ENCODE data around the gene CTSZ. TPM values are rescaled to one million over a fixed set of nuclear protein-coding genes. Genes with fewer than 3 reads are reported as not detected.

Gene CTSZ
- total RNA-seq, 1 donor from 2014 or later: 61.4 TPM

DNA sequence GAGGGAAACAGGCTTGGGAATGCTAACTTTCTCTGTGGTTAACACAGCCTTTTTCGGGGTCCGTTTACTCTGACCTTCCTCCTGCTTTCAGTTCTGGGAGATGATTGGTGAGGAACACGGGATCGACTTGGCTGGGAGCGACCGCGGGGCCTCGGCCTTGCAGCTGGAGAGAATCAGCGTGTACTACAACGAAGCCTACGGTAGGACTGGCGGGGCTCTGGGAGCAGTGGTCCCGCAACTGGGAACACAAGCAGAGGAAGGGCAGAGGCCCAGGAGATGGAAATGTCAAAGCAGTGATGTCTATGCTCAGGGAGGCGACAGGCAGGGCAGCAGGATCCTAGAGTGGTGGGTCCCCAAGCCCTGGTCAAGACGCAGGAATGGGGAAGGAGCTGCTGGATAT is 15.7 kb upstream of the CTSZ start:
- Mint-ChIP-seq H3K9me3 (ENCODE audit: low read depth) (no peaks in the 10 kb centered on the region), H3K27me3 (no peaks in the 10 kb centered on the region), H3K4me1 (ENCODE audit: low read depth) (peaks cover 2% of the 10 kb centered on the region), H3K27ac (peak overlapping the region; percentile 69), H3K36me3 (ENCODE audit: insufficient read depth) (peaks cover 9% of the 10 kb centered on the region), H3K4me3 (ENCODE audit: low read depth) (no peak overlapping the region)
- no peak for TF ChIP-seq CTCF (IDR thresholded peaks at IDR 0.05; ENCODE audit: unreplicated experiment)
- no peak for DNase-seq (ENCODE audit: low spot score, unreplicated experiment)

- TF ChIP-seq CTCF (IDR thresholded peaks at IDR 0.05; ENCODE audit: unreplicated experiment): no peak
- peaks cover 9% of the 10 kb centered on the region for H3K4me1 Mint-ChIP-seq (ENCODE audit: low read depth)
Observed at GRCh38 chr20:59020938-59021551, 14.0 kb upstream of the CTSZ start.

GRCh38 chr20:59019217-59019616 is 12.2 kb upstream of the CTSZ start, which contains the start of gene TUBB1:
TUBB1 (plus strand) TSS chr20:59019429; CDS start chr20:59019523, 94 bp downstream.
- peaks cover 15% of the 10 kb centered on the region for H3K4me1 Mint-ChIP-seq (ENCODE audit: low read depth)
- peaks cover 11% of the 10 kb centered on the region for H3K27me3 Mint-ChIP-seq
- DNase-seq (ENCODE audit: low spot score, unreplicated experiment): no peak
- no peak within 1 kb of the TSS for H3K4me3 Mint-ChIP-seq (ENCODE audit: low read depth)
- H3K9me3 Mint-ChIP-seq (ENCODE audit: low read depth): no peaks in the 10 kb centered on the region
- peaks cover 5% of the 10 kb centered on the region for H3K36me3 Mint-ChIP-seq (ENCODE audit: insufficient read depth)
- no peak within 1 kb of the TSS for H3K27ac Mint-ChIP-seq
- TF ChIP-seq CTCF (IDR thresholded peaks at IDR 0.05; ENCODE audit: unreplicated experiment): no peak

More at GRCh38 chr20:59020938-59021551, 14.0 kb upstream of the CTSZ start:
- H3K27ac Mint-ChIP-seq: no peak overlapping the region
- H3K36me3 Mint-ChIP-seq (ENCODE audit: insufficient read depth): peaks cover 7% of the 10 kb centered on the region
- H3K27me3 Mint-ChIP-seq: peaks cover 3% of the 10 kb centered on the region
- no peaks in the 10 kb centered on the region for H3K9me3 Mint-ChIP-seq (ENCODE audit: low read depth)
- no peak overlapping the region for H3K4me3 Mint-ChIP-seq (ENCODE audit: low read depth)
- no peak for DNase-seq (ENCODE audit: low spot score, unreplicated experiment)

- no peak for DNase-seq (ENCODE audit: low spot score, unreplicated experiment)
- Mint-ChIP-seq H3K4me3 (ENCODE audit: low read depth) (no peak overlapping the region), H3K9me3 (ENCODE audit: low read depth) (no peaks in the 10 kb centered on the region), H3K36me3 (ENCODE audit: insufficient read depth) (peaks cover 5% of the 10 kb centered on the region), H3K27ac (no peak overlapping the region), H3K27me3 (peaks cover 15% of the 10 kb centered on the region), H3K4me1 (ENCODE audit: low read depth) (peaks cover 15% of the 10 kb centered on the region)
- no peak for TF ChIP-seq CTCF (IDR thresholded peaks at IDR 0.05; ENCODE audit: unreplicated experiment)
Observed at GRCh38 chr20:59018817-59019216, 11.8 kb upstream of the CTSZ start.

- TF ChIP-seq CTCF (IDR thresholded peaks at IDR 0.05; ENCODE audit: unreplicated experiment): no peak
- Mint-ChIP-seq H3K27ac (no peak overlapping the region), H3K36me3 (ENCODE audit: insufficient read depth) (peaks cover under 1% of the 10 kb centered on the region), H3K4me3 (ENCODE audit: low read depth) (no peak overlapping the region), H3K9me3 (ENCODE audit: low read depth) (no peaks in the 10 kb centered on the region), H3K4me1 (ENCODE audit: low read depth) (peaks cover 15% of the 10 kb centered on the region), H3K27me3 (peaks cover 25% of the 10 kb centered on the region)
- no peak for DNase-seq (ENCODE audit: low spot score, unreplicated experiment)
Observed at GRCh38 chr20:59017493-59018231, 10.6 kb upstream of the CTSZ start.
